Adipose tissue (tissue), 3 donors: ENCODE measurements around the gene EPB41L1. TPM values are rescaled to one million over a fixed set of nuclear protein-coding genes. Genes with fewer than 3 reads are reported as not detected.

Experiments
- H3K27ac ChIP-seq: one replicate; pipeline ENCODE4 v1.5.1; 2013; ENCODE audit warnings: low read depth, low read length
- WGBS, 3 donors: extraction: QIAGEN DNeasy Blood & Tissue Kit; methylation state at CpG; one replicate each; pipeline ENCODE4 v1.1.7; 2013; 5-methylcytosine and 5-hydroxymethylcytosine counted together
- polyA plus RNA-seq, 3 donors: library from polyadenylated mRNA; stranded (reverse); fragments of 200-250 nt; gene quantifications; one replicate each; pipeline ENCODE4 v1.2.3, GENCODE V29; 2013
- donor health status: healthy with polysubstance abuse.
- donor health status: Bipolar disorder and iron deficiency.
- donor health status: healthy.

EPB41L1 gene
- polyA plus RNA-seq, 3 donors = 13.8 to 28.8 (median 28.3) TPM

- 67 to 78% (median 75%) methylated on average over 6 of the region's 6 CpGs for WGBS, 3 donors
- H3K27ac ChIP-seq = no peak overlapping the region
Measured at GRCh38 chr20:36279776-36280175, 125.2 kb downstream of the EPB41L1 start.

DNA sequence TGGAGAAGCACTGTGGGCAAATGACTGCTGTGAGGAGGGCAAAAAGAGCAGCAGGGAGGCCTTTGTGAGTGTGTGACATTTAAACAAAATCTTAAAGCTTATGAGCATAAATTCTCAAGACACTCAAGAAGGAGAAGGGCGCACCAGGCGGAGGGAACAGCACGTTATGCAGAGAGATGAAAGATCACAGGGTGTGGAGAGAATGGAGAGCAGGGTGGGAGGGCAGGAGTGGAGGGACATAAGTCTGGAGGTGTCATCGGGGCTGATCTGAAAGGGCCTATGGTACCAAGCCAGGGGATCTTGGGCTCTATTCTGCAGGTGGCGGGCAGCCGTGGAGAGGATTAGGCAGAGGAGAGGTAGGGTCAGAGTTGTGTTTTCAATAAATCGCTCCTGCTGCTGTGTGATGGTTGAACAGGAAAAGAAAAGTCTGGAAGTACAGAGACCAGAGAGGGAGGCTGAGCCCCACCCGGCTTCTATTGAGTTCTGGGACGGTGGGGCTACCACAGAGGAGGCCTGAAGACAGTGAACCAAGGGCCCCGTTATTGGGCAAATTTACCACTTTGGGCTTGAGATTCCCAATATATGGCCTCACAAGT, 127.3 kb downstream of the EPB41L1 start:
- WGBS, 3 donors = 79 to 87% (median 87%) methylated on average over 10 of the region's 10 CpGs
- no peak overlapping the region for H3K27ac ChIP-seq

Other genes with a start within 250 kb of the EPB41L1 start
- gene SCAND1, start 200.2 kb upstream of the EPB41L1 start, polyA plus RNA-seq = 100 to 1,000 TPM in 1 of 3 donors, 10 to 100 TPM in 2; 76.7 to 115 (median 79.7) TPM
- 1 to 10 TPM; 3.4 to 8.3 (median 4.0) TPM for gene CNBD2, start 186.2 kb upstream of the EPB41L1 start, polyA plus RNA-seq
- 10 to 100 TPM; 16.7 to 33.9 (median 17.9) TPM for gene AAR2, start 81.7 kb downstream of the EPB41L1 start, polyA plus RNA-seq
- gene DLGAP4, start 151.6 kb downstream of the EPB41L1 start, polyA plus RNA-seq = 10 to 100 TPM; 20.1 to 41.2 (median 31.9) TPM